ENCODE data around the gene TIMM13.
"Not testable (repeated sequence)": the region's sequence is repeated elsewhere in the genome, so short reads cannot be mapped to it uniquely, and the experiment has no call there.

TIMM13 gene

DNA sequence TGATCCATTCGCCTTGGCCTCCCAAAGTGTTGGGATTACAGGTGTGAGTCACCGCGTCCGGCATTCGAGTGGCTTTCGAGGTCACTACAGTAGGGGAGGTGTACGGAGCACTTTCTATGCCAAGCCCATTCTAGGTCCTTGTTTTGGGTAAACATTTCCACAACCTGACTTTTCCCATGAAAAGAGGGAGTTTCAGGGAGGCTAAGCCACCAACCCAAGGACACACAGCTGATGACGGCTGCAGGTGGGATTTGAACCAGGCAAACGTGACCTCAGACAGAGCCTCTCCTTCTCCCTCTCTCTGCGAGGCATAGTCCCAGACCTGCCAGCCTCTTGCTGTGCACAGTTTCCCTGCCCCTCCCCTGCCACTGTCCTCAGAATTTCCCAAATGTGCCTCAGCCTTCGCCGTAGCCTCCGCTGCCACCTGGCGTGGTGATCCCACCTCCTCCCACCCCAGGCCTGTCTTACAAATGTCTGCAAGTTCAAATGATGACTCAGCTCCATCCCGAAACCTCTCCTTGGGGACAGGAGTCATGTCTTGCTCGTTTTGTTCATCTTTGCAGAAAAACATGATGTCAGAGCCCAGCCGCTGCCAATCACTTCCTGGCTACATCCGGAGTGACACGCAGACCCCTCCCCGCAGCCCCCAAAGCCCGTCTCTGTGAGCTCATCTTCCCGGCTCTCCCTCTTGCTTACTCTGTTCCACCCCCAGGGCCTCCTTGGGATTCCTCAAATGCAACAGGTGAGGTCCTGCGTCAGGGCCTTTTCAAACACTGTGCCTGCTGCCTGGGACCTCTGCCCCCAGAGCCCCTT lies 41.9 kb upstream of the TIMM13 start:
- DNase-seq (ENCODE audit: low read depth): no peak
- H3K4me3 ChIP-seq (ENCODE audit: low read depth, low read length): no peak overlapping the region
- TF ChIP-seq, protein P1, sequence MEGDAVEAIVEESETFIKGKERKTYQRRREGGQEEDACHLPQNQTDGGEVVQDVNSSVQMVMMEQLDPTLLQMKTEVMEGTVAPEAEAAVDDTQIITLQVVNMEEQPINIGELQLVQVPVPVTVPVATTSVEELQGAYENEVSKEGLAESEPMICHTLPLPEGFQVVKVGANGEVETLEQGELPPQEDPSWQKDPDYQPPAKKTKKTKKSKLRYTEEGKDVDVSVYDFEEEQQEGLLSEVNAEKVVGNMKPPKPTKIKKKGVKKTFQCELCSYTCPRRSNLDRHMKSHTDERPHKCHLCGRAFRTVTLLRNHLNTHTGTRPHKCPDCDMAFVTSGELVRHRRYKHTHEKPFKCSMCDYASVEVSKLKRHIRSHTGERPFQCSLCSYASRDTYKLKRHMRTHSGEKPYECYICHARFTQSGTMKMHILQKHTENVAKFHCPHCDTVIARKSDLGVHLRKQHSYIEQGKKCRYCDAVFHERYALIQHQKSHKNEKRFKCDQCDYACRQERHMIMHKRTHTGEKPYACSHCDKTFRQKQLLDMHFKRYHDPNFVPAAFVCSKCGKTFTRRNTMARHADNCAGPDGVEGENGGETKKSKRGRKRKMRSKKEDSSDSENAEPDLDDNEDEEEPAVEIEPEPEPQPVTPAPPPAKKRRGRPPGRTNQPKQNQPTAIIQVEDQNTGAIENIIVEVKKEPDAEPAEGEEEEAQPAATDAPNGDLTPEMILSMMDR (IDR thresholded peaks at IDR 0.05; ENCODE audit: low read depth, low read length, missing control alignments): no peak

DNA sequence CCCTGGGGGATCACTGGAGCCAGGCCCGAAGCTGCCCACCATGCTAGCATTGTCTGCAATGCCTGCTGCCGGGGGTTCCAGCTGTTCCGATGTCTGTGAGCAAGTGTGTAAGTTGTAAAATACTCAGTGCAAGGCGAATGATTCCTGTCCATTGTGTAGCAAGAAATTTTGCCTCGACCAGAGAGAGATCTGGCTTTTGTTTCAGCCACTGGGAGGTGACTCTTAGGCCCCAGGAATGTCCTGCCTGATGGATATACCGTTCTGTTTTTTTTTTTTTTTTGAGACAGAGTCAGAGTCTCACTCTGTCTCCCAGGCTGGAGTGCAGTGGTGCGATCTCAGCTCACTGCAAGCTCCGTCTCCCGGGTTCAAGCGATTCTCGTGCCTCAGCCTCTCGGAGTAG lies 41.2 kb upstream of the TIMM13 start:
- TF ChIP-seq, protein P1 (IDR thresholded peaks at IDR 0.05; ENCODE audit: low read depth, low read length, missing control alignments): no peak
- no peak for DNase-seq (ENCODE audit: low read depth)
- H3K4me3 ChIP-seq (ENCODE audit: low read depth, low read length): no peak overlapping the region

DNA sequence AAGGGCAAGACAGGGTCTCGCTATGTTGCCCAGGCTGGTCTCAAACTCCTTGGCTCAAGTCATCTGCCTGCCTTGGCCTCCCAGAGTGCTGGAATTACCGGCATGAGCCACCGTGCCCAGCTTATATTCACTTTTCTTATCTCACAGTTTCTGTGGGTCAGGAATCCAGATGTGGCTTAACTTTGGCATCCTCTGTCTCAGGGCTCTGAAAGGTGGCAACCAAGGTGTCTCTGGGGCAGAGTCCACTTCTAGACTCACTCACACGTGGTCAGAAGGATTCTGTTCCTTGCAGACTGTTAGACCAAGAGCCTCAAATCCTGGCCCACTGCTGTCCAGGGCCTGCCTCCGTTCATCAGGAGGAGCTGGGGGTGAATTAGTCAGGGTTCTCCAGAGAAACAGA lies 37.0 kb upstream of the TIMM13 start:
- no peak overlapping the region for H3K4me3 ChIP-seq (ENCODE audit: low read depth, low read length)
- no peak for DNase-seq (ENCODE audit: low read depth)
- TF ChIP-seq, protein P1 (IDR thresholded peaks at IDR 0.05; ENCODE audit: low read depth, low read length, missing control alignments): no peak

DNA sequence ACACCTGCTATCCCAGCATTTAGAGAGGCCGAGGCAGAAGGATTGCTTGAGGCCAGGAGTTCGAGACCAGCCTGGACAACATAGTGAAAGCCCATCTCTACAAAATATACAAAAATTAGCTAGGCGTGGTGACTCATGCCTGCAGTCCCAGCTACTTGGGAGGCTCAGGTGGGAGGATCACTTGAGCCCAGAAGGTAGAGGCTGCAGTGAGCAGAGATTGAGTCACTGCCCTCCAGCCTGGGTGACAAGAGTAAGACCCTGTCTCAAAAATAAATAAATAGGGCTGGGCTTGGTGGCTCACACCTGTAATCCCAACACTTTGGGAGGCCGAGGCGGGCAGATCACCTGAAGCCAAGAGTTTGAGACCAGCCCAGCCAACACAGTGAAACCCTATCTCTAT lies 36.3 kb upstream of the TIMM13 start:
- DNase-seq (ENCODE audit: low read depth); H3K4me3 ChIP-seq (ENCODE audit: low read depth, low read length): not testable (repeated sequence)

DNA sequence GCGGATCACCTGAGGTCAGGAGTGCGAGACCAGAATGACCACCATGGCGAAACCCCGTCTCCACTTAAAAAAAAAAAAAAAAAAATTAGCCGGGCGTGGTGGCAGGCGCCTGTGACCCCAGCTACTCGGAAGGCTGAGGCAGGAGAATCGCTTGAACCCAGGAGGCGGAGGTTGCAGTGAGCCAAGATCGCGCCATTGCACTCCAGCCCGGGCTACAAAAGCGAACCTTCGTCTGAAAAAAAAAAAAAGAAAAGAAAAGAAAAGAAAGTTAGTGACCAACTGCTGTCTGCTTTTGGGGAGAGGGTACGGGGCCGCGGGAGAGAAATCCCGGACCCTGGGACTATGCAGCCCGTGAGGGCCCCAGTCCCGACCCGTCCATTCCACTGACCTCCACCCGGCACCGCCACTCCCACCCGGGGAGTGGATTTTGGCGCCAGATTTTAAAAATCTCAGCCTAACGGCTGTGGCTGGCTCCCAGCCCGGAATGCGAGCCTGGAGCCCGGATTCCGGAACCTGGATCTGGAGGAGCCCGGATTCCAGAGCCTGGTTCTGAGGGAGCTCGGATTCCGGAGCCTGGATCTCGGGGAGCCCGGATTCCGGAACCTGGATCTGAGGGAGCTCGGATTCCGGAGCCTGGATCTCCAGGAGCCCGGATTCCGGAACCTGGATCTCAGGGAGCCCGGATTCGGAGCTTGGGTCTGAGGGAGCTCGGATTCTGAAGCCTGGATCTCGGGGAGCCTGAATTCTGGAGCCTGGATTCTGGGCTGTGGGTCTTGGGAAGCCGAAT lies 35.4 kb upstream of the TIMM13 start:
- no peak for DNase-seq (ENCODE audit: low read depth)

DNA sequence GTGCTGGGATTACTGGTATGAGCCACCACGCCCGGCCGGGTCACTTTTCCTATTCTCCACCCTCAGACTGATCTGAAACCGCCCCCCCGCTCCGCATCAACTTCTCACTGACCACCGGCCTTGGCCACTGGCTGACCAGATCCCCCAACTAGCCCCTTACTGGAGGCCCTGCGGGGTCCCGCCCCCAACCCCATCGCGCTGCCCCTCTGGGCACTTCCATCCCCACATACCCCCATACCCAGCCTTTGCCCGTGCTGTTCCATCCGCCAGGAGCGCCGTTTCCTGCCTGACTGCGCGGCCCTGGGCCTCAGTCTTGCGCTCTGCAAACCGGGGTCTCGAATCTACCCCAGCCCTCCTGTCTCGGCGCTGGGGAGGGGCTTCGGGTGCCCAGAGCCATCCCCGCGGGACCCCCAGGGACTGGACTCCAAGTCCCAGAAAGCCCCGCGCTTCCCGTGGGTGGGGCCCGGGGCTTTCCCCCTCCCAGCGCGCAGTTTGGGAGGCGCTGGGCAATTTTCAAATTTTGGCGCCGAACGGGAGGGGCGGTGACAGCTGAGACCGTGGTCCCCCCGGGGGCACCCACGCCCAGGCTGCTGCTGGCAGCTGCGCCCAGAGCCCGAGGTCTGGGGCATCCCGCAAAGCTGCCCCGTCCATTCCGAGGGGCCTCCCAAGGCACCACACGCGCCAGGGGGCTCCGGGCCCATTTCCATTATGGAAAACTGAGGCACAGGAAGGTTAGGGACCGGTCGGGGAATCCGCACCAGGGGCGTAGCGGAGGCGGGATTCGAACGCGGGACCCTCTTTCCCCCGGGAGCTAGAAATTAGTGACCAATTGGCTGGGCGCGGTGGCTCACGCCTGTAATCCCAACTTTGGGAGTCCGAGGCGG lies 34.6 kb upstream of the TIMM13 start:
- peak overlapping the region; percentile 68 for H3K4me3 ChIP-seq (ENCODE audit: low read depth, low read length)

More for the DNA sequence above, 35.4 kb upstream of the TIMM13 start:
- TF ChIP-seq, protein P1 (IDR thresholded peaks at IDR 0.05; ENCODE audit: low read depth, low read length, missing control alignments): no peak
- peak overlapping the region; percentile 68 for H3K4me3 ChIP-seq (ENCODE audit: low read depth, low read length)

More for the DNA sequence above, 34.6 kb upstream of the TIMM13 start:
- DNase-seq (ENCODE audit: low read depth): no peak
- TF ChIP-seq, protein P1 (IDR thresholded peaks at IDR 0.05; ENCODE audit: low read depth, low read length, missing control alignments): peak; percentile 24

Measured in GM12864 (cell line).